ENCODE measurements around the gene ADARB1.

Gene ADARB1

DNA sequence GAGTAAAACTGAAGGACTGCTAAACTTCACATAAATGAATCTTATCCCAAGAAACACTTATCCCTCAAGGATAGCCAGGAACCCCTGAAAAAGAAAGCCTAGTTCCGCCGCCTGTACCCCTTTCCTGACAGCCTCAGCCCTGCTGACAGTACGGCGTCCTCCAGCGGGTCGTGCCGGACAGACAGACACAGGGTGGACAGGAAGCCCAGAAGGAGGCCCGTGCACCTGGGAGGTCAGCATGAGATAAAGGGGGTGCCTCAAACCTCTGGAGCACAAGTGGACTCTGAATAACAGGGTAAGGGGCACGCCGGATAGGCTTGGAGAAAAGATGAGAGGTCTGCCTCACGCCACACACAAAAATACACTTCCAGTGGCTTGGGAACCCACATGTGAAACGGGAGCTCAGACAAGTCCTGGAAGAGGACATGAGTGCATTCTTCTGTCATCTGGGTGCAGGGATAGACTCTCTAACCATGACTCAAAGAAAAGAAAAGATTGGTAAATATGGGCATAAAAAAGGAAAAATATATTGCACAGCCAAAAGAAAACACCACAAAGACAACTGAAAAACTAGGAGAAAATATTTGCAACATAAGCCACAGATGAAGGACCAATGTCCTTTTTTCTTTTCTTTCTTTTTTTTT, 17.3 kb upstream of the ADARB1 start:
- no peak overlapping the region for H3K4me3 ChIP-seq (replicated peaks; ENCODE audit: low read depth, low read length)
- no peak for DNase-seq (ENCODE audit: low read depth)
- TF ChIP-seq, protein P1, sequence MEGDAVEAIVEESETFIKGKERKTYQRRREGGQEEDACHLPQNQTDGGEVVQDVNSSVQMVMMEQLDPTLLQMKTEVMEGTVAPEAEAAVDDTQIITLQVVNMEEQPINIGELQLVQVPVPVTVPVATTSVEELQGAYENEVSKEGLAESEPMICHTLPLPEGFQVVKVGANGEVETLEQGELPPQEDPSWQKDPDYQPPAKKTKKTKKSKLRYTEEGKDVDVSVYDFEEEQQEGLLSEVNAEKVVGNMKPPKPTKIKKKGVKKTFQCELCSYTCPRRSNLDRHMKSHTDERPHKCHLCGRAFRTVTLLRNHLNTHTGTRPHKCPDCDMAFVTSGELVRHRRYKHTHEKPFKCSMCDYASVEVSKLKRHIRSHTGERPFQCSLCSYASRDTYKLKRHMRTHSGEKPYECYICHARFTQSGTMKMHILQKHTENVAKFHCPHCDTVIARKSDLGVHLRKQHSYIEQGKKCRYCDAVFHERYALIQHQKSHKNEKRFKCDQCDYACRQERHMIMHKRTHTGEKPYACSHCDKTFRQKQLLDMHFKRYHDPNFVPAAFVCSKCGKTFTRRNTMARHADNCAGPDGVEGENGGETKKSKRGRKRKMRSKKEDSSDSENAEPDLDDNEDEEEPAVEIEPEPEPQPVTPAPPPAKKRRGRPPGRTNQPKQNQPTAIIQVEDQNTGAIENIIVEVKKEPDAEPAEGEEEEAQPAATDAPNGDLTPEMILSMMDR (IDR thresholded peaks at IDR 0.05; ENCODE audit: low read length, missing control alignments): no peak

GRCh38 chr21:45057886-45058285, 16.5 kb upstream of the ADARB1 start:
- H3K4me3 ChIP-seq (replicated peaks; ENCODE audit: low read depth, low read length): no peak overlapping the region
- DNase-seq (ENCODE audit: low read depth): no peak
- TF ChIP-seq, protein P1 (IDR thresholded peaks at IDR 0.05; ENCODE audit: low read length, missing control alignments): no peak

GRCh38 chr21:45059121-45059520, 15.3 kb upstream of the ADARB1 start:
- no peak for DNase-seq (ENCODE audit: low read depth)
- H3K4me3 ChIP-seq (replicated peaks; ENCODE audit: low read depth, low read length): no peak overlapping the region
- TF ChIP-seq, protein P1 (IDR thresholded peaks at IDR 0.05; ENCODE audit: low read length, missing control alignments): no peak

DNA sequence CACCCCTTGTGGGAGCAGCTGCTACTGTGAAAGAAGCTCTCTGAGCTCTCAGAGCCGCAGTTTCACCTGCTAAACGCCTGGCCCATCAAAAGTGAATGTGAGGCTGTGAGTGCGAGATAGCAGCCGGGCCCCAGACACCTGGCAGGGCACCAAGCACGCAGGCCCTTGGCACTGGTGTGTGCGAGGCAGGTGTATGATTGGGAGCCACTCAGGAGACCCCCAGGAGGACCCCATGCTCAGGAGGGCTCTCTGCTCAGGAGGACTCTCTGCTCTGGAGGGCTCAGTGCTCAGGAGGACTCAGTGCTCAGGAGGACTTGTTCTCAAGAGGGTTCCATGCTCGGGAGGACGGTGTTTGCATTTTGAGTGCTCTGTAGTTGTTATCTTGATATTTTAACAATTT, 14.3 kb upstream of the ADARB1 start:
- TF ChIP-seq, protein P1 (IDR thresholded peaks at IDR 0.05; ENCODE audit: low read length, missing control alignments): no peak

GRCh38 chr21:45060675-45061311, 13.6 kb upstream of the ADARB1 start:
- TF ChIP-seq, protein P1 (IDR thresholded peaks at IDR 0.05; ENCODE audit: low read length, missing control alignments): no peak
- H3K4me3 ChIP-seq (replicated peaks; ENCODE audit: low read depth, low read length): no peak overlapping the region
- DNase-seq (ENCODE audit: low read depth): no peak

More for the DNA sequence above, 14.3 kb upstream of the ADARB1 start:
- DNase-seq (ENCODE audit: low read depth): no peak
- H3K4me3 ChIP-seq (replicated peaks; ENCODE audit: low read depth, low read length): no peak overlapping the region

DNA sequence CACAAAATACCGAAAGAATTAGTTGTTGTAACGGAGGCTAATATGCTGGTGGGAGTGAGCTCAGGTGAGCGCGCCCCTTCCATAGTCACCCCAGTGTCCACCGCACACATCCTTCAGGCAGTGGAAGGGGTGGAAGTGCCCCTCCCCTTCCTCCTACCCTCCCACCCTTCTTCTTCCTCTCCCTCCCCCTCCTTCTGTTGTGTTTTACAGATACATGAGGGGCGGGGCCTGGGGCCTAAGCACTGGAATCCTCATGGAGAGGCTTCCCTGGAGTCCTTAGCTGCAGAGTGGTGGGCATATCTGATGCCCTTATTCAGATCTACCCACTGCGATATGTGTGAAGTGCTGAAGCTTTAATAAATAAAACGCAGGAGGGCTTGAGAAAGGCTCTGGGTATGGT, 10.3 kb upstream of the ADARB1 start:
- no peak for DNase-seq (ENCODE audit: low read depth)
- TF ChIP-seq, protein P1 (IDR thresholded peaks at IDR 0.05; ENCODE audit: low read length, missing control alignments): no peak
- H3K4me3 ChIP-seq (replicated peaks; ENCODE audit: low read depth, low read length): no peak overlapping the region
